GM23248 (cell line): Measurements from ENCODE around the gene ELMO1.

Experiments
- EZH2 ChIP-seq: fragments of 200-600 bp; sonication (generic); IDR thresholded peaks from 2 replicates; pipeline ENCODE4 v1.6.1; 2018; ENCODE audit warnings: antibody characterized with exemption, mild to moderate bottlenecking; ENCODE audit not compliant: insufficient read depth, poor library complexity, severe bottlenecking
- EZH2phosphoT487 ChIP-seq: fragments of 200-600 bp; sonication (generic); IDR thresholded peaks from 2 replicates; pipeline ENCODE4 v1.6.1; 2018; ENCODE audit warnings: antibody characterized with exemption, moderate library complexity, mild to moderate bottlenecking, low read depth; ENCODE audit not compliant: insufficient read depth

- TF ChIP-seq EZH2 (no peak), EZH2phosphoT487 (no peak)
These were observed 503.8 kb downstream of the ELMO1 start for GRCh38 chr7:36944838-36945237.
